HepG2 (cell line): ENCODE data around the gene SPDYE11. TPM values are rescaled to one million over a fixed set of nuclear protein-coding genes. Genes with fewer than 3 reads are reported as not detected.
A peak's percentile ranks its signal among the peaks of the same experiment; 100 is the strongest.
"Not testable (repeated sequence)": the region's sequence is repeated elsewhere in the genome, so short reads cannot be mapped to it uniquely, and the experiment has no call there.

Source experiments
- ATAC-seq: fragments of 200-7000 bp; cut with Tn5 transposase; 3 replicates; pipeline ENCODE4 v1.9.1; 2020; ENCODE audit warnings: mild to moderate bottlenecking, moderate library complexity
- BruUV-seq: library from RNA; stranded (reverse); fragments of 400-500 nt; replicated peaks from 2 replicates; lab custom pipeline; 2021; lab: Mats Ljungman, UMichigan
- CTCF ChIA-PET: fragments of 300-600 bp; formaldehyde crosslinking; extraction: SDS; loops from one replicate; lab custom pipeline; 2021; ENCODE audit warnings: low total read pairs, inconsistent platforms, low intra/inter-chr PET ratio; lab: Yijun Ruan, JAX
- POLR2A ChIA-PET: fragments of 350-600 bp; sonication (Branson Sonifier 250); formaldehyde crosslinking; loops from one replicate; lab custom pipeline; 2020; ENCODE audit warnings: antibody characterized with exemption, inconsistent platforms; lab: Yijun Ruan, JAX
- DNase-seq: peaks from one replicate; pipeline ENCODE4 v3.0.0-alpha.2; 2015; ENCODE audit warnings: low spot score
- FAIRE-seq: peaks from 3 replicates; lab custom pipeline; 2011; peaks lifted over from hg19 to GRCh38; lab: Jason Lieb, UNC
- H2AFZ ChIP-seq: one replicate; pipeline ENCODE4 v1.6.1; 2011; ENCODE audit warnings: low read length, inconsistent platforms
- H3K27ac ChIP-seq: fragments of 300-600 bp; 3 replicates; pipeline ENCODE4 v1.8.0; 2011; ENCODE audit warnings: mixed run types, mild to moderate bottlenecking, mixed read lengths, low read length, inconsistent platforms; ENCODE audit not compliant: insufficient read depth; ENCODE audit errors: extremely low read length
- H3K27me3 ChIP-seq, 2 experiments: fragments of 200-600 bp in 1 of 2; 2 replicates in 1 of 2; 3 replicates in 1 of 2; pipeline versions ENCODE4 v1.6.0 to v1.8.0; 2011; ENCODE audit warnings: low read length in 2 of 2, mild to moderate bottlenecking in 2 of 2, moderate library complexity in 2 of 2, inconsistent platforms in 1 of 2; ENCODE audit not compliant: insufficient read depth in 2 of 2, control insufficient read depth in 1 of 2
- H3K36me3 ChIP-seq, 2 experiments: fragments of 200-600 bp in 1 of 2; replicated peaks in 1 of 2; 2 replicates in 1 of 2; 3 replicates in 1 of 2; pipeline versions ENCODE4 v1.5.1 to v1.8.0; 2011; ENCODE audit warnings: low read length in 2 of 2, inconsistent platforms in 1 of 2; ENCODE audit not compliant: insufficient read depth in 2 of 2, control insufficient read depth in 1 of 2
- H3K4me1 ChIP-seq: 2 replicates; pipeline ENCODE4 v1.5.1; 2012; ENCODE audit warnings: low read length, inconsistent platforms; ENCODE audit not compliant: insufficient read depth
- H3K4me2 ChIP-seq: 2 replicates; pipeline ENCODE4 v1.6.0; 2011; ENCODE audit warnings: low read depth, low read length, inconsistent platforms
- H3K4me3 ChIP-seq, 3 experiments: fragments of 200-600 bp in 1 of 3; sonication (generic), shearing (Covaris generic) in 1 of 3; replicated peaks in 1 of 3; 2 replicates each; pipeline ENCODE4 v1.5.1; 2011 to 2016; ENCODE audit warnings: low read length in 3 of 3, inconsistent platforms in 2 of 3, low read depth in 2 of 3, mild to moderate bottlenecking in 2 of 3, control low read depth in 1 of 3, mixed read lengths in 1 of 3; ENCODE audit not compliant: insufficient read depth in 1 of 3
- H3K79me2 ChIP-seq: one replicate; pipeline ENCODE4 v1.6.1; 2011; ENCODE audit warnings: low read length, inconsistent platforms; ENCODE audit not compliant: insufficient read depth
- H3K9ac ChIP-seq: 2 replicates; pipeline ENCODE4 v1.6.0; 2011; ENCODE audit warnings: mild to moderate bottlenecking, low read depth, low read length, inconsistent platforms; ENCODE audit not compliant: insufficient read depth
- H3K9me3 ChIP-seq: 2 replicates; pipeline ENCODE4 v1.5.1; 2012; ENCODE audit warnings: mild to moderate bottlenecking, low read length
- H4K20me1 ChIP-seq: 2 replicates; pipeline ENCODE4 v1.6.0; 2011; ENCODE audit warnings: inconsistent platforms, mild to moderate bottlenecking, low read length, moderate library complexity; ENCODE audit not compliant: insufficient read depth
- DR1 ChIP-seq: sonication (generic); formaldehyde crosslinking; IDR thresholded peaks from 2 replicates; pipeline ENCODE4 v1.8.0; 2021; ENCODE audit warnings: mild to moderate bottlenecking, missing genetic modification reagents, inconsistent platforms
- ETV5 ChIP-seq: IDR thresholded peaks from 2 replicates; pipeline ENCODE4 v1.6.1; 2018; ENCODE audit warnings: missing biosample characterization, missing genetic modification reagents, inconsistent platforms, borderline replicate concordance
- HNRNPLL ChIP-seq: fragments of 200-400 bp; formaldehyde crosslinking; IDR thresholded peaks from 2 replicates; pipeline ENCODE4 v1.6.1; 2017; ENCODE audit warnings: mild to moderate bottlenecking, low read depth, low read length; ENCODE audit not compliant: poor library complexity, severe bottlenecking
- MYC ChIP-seq: sonication (generic); formaldehyde crosslinking; IDR thresholded peaks from 2 replicates; pipeline ENCODE4 v1.9.0; 2021; ENCODE audit warnings: missing genetic modification reagents, borderline replicate concordance
- NFKB2 ChIP-seq: sonication (generic); formaldehyde crosslinking; IDR thresholded peaks from 2 replicates; pipeline ENCODE4 v1.4.0; 2020; ENCODE audit warnings: missing genetic modification reagents, borderline replicate concordance
- SALL1 ChIP-seq: sonication (generic); formaldehyde crosslinking; IDR thresholded peaks from 2 replicates; pipeline ENCODE4 v1.8.0; 2022; ENCODE audit warnings: mild to moderate bottlenecking, missing genetic modification reagents
- SAP130 ChIP-seq: IDR thresholded peaks from 2 replicates; pipeline ENCODE4 v1.6.1; 2016; ENCODE audit warnings: low read depth
- TAF1 ChIP-seq: sonication (generic); formaldehyde crosslinking; IDR thresholded peaks from 2 replicates; pipeline ENCODE4 v1.4.0; 2020; ENCODE audit warnings: missing genetic modification reagents
- TFDP2 ChIP-seq: sonication (generic); formaldehyde crosslinking; IDR thresholded peaks from 2 replicates; pipeline ENCODE4 v1.4.0; 2020; ENCODE audit warnings: missing genetic modification reagents
- ZBTB7B ChIP-seq: sonication (generic); formaldehyde crosslinking; IDR thresholded peaks from 2 replicates; pipeline ENCODE4 v1.4.0; 2020; ENCODE audit warnings: missing genetic modification reagents
- ZFP90 ChIP-seq: sonication (generic); formaldehyde crosslinking; IDR thresholded peaks from 2 replicates; pipeline ENCODE4 v1.8.0; 2022; ENCODE audit warnings: missing genetic modification reagents, mild to moderate bottlenecking, inconsistent platforms, borderline replicate concordance
- ZNF160 ChIP-seq: sonication (generic); formaldehyde crosslinking; IDR thresholded peaks from 2 replicates; pipeline ENCODE4 v1.8.0; 2022; ENCODE audit warnings: mild to moderate bottlenecking, inconsistent platforms, missing genetic modification reagents
- ZNF574 ChIP-seq: sonication (generic); formaldehyde crosslinking; IDR thresholded peaks from 2 replicates; pipeline ENCODE4 v1.4.0; 2020; ENCODE audit warnings: missing genetic modification reagents
- WGBS: methylation state at CpG from one replicate; pipeline ENCODE4 v1.1.6; 2017; ENCODE audit warnings: low lambda C conversion rate; 5-methylcytosine and 5-hydroxymethylcytosine counted together
- in situ Hi-C: cut with HindIII; loops from 2 replicates; pipeline ENCODE4 v1.10.0; 2017; ENCODE audit warnings: low pct_unique_long_range_greater_than_20kb; ENCODE audit not compliant: extremely low pct_ligation_motif_present
- intact Hi-C: fragments of 100-400 bp; cut with micrococcal nuclease; formaldehyde crosslinking; loops from one replicate; pipeline ENCODE4 v1.10.0; 2022; ENCODE audit not compliant: unreplicated experiment
- polyA plus RNA-seq, 8 experiments: library from polyadenylated mRNA; depleted of rRNA in 3 of 8; stranded (reverse) in 7 of 8; unstranded in 1 of 8; fragments of >200 nt; fragmentation: Illumina TruSeq in 4 of 8; extraction: Trizol in 4 of 8; gene quantifications; 2 replicates each; pipeline versions ENCODE4 v1.2.1 to v1.2.3, GENCODE V29; 2011 to 2016; ENCODE audit warnings: low read depth in 4 of 8, missing spikeins in 1 of 8, mixed read lengths in 1 of 8; ENCODE audit not compliant: insufficient read depth in 1 of 8
- total RNA-seq, 5 experiments: library from RNA; depleted of rRNA; stranded (reverse); fragments of >200 nt; fragmentation: Illumina TruSeq; extraction: Trizol; gene quantifications; 2 replicates each; pipeline ENCODE4 v1.2.3, GENCODE V29; 2016; ENCODE audit warnings: low read depth in 1 of 5
- TF ChIP-seq, protein P1 (sequence below): IDR thresholded peaks from 2 replicates; pipeline ENCODE4 v1.6.1; 2016; ENCODE audit warnings: low read depth, borderline replicate concordance
- TF ChIP-seq, protein P2 (sequence below): IDR thresholded peaks from 2 replicates; pipeline ENCODE4 v1.6.1; 2016; ENCODE audit warnings: mild to moderate bottlenecking, missing biosample characterization, missing genetic modification reagents

Gene SPDYE11
- total and polyA plus RNA-seq, 2 of the 13 experiments (the other 11 are each of a cell fraction or from before 2014, with no cell fraction given), result not detected

- TF ChIP-seq SALL1, result peak; percentile 61
- TF ChIP-seq ZNF160 (CRISPR knock-in tag), result 0 out of 2 replicates have a peak, but pooled peaks have one; percentile 75
- TF ChIP-seq TAF1, result peak; percentile 78
- peak; percentile 32; the same call in 1 of the 2 replicates for TF ChIP-seq DR1 (CRISPR knock-in tag)
- TF ChIP-seq, protein P1, sequence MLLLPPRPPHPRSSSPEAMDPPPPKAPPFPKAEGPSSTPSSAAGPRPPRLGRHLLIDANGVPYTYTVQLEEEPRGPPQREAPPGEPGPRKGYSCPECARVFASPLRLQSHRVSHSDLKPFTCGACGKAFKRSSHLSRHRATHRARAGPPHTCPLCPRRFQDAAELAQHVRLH (CRISPR knock-in tag), result peak; percentile 71; the same call in 1 of the 2 replicates
- TF ChIP-seq ZNF574, result peak; percentile 74
Observed at GRCh38 chr7:73005693-73006447, 51.8 kb downstream of the SPDYE11 start (continued).

- peak overlapping the region; percentile 49 to 70 (median 65); a peak in 5 of 6 replicates for H3K4me3 ChIP-seq
- peak overlapping the region; percentile 70 for H3K9ac ChIP-seq
- BruUV-seq, result TSS peak; percentile 97
- 0% methylated on average over 7 of the region's 30 CpGs for WGBS
- intact Hi-C loops, H3K4me1 ChIP-seq, FAIRE-seq, CTCF ChIA-PET, H2AFZ ChIP-seq, DNase-seq, H4K20me1 ChIP-seq, POLR2A ChIA-PET, H3K36me3 ChIP-seq, in situ Hi-C loops, H3K79me2 ChIP-seq, H3K27me3 ChIP-seq, H3K9me3 ChIP-seq: not testable (repeated sequence)
- peak; percentile 95 for ATAC-seq
- TF ChIP-seq TFDP2, result 0 out of 2 replicates have a peak, but pooled peaks have one; percentile 0
- TF ChIP-seq ETV5 (CRISPR knock-in tag), result 0 out of 2 replicates have a peak, but pooled peaks have one; percentile 3
- peak; percentile 25; the same call in 1 of the 2 replicates for TF ChIP-seq MYC
- TF ChIP-seq ZBTB7B, result 0 out of 2 replicates have a peak, but pooled peaks have one; percentile 3
- TF ChIP-seq NFKB2 (CRISPR knock-in tag), result 0 out of 2 replicates have a peak, but pooled peaks have one; percentile 12
- peak; percentile 5 for TF ChIP-seq HNRNPLL
- 0 out of 2 replicates have a peak, but pooled peaks have one; percentile 8 for TF ChIP-seq ZFP90 (CRISPR knock-in tag)
- peak; percentile 51; the same call in 1 of the 2 replicates for TF ChIP-seq SAP130 (CRISPR knock-in tag)
- TF ChIP-seq, protein P2, sequence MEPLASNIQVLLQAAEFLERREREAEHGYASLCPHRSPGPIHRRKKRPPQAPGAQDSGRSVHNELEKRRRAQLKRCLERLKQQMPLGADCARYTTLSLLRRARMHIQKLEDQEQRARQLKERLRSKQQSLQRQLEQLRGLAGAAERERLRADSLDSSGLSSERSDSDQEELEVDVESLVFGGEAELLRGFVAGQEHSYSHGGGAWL (CRISPR knock-in tag), result 0 out of 2 replicates have a peak, but pooled peaks have one; percentile 15
- peak overlapping the region; percentile 77 for H3K27ac ChIP-seq
- peak overlapping the region; percentile 47 for H3K4me2 ChIP-seq
Observed at GRCh38 chr7:73005356-73005692, 52.4 kb downstream of the SPDYE11 start.
